Thoracic aorta (tissue), 2 donors: Measurements from ENCODE around the gene PARD3. TPM values are rescaled to one million over a fixed set of nuclear protein-coding genes. Genes with fewer than 3 reads are reported as not detected.

Experiments used
- ATAC-seq: fragments of 150-250 bp; one replicate; pipeline ENCODE4 v1.8.0; 2017; ENCODE audit warnings: low read depth; ENCODE audit not compliant: insufficient number of reproducible peaks, low FRiP score
- DNase-seq: peaks from one replicate; pipeline ENCODE4 v3.0.0-alpha.2; 2020; ENCODE audit warnings: low spot score
- H3K27ac ChIP-seq, 2 donors: fragments of 200-600 bp; sonication (generic); 1 replicate in 1 of 2; 2 replicates in 1 of 2; pipeline ENCODE4 v1.5.1; 2016; ENCODE audit warnings: mild to moderate bottlenecking in 2 of 2, moderate library complexity in 2 of 2
- H3K27me3 ChIP-seq: fragments of 200-600 bp; sonication (generic); replicated peaks from 2 replicates; pipeline ENCODE4 v1.6.0; 2016; ENCODE audit warnings: mild to moderate bottlenecking; ENCODE audit not compliant: insufficient read depth
- H3K36me3 ChIP-seq: fragments of 200-600 bp; sonication (generic); one replicate; pipeline ENCODE4 v1.5.1; 2016
- H3K4me1 ChIP-seq, 2 donors: fragments of 200-600 bp; sonication (generic); 1 replicate in 1 of 2; 2 replicates in 1 of 2; pipeline versions ENCODE4 v1.5.1 to v1.6.0; 2016; ENCODE audit warnings: low read depth in 2 of 2, mild to moderate bottlenecking in 1 of 2; ENCODE audit not compliant: control insufficient read depth in 1 of 2
- H3K4me3 ChIP-seq: fragments of 200-600 bp; sonication (generic); 2 replicates; pipeline ENCODE4 v1.5.1; 2016; ENCODE audit warnings: mild to moderate bottlenecking
- H3K9me3 ChIP-seq: fragments of 200-600 bp; sonication (generic); 2 replicates; pipeline ENCODE4 v1.5.1; 2016
- CTCF ChIP-seq: fragments of 200-600 bp; sonication (generic); IDR thresholded peaks from one replicate; pipeline ENCODE4 v1.5.1; 2019; ENCODE audit warnings: antibody characterized with exemption
- total RNA-seq, 2 donors: library from RNA; depleted of rRNA; stranded (reverse); fragments of >200 nt; gene quantifications; one replicate each; pipeline versions ENCODE4 v1.1.0 to v1.2.3, GENCODE V29; 2016

Gene PARD3
- total RNA-seq, 2 donors from 2014 or later: 16.7 to 34.5 TPM

- H3K27me3 ChIP-seq: no peaks in the 10 kb centered on the region
- no peak for TF ChIP-seq CTCF
- no peaks in the 10 kb centered on the region for H3K36me3 ChIP-seq
- no peaks in the 10 kb centered on the region for H3K4me1 ChIP-seq
- no peaks in the 10 kb centered on the region for H3K9me3 ChIP-seq
- ATAC-seq (no peak), DNase-seq (no peak)
- H3K4me3 ChIP-seq: no peak overlapping the region
- H3K27ac ChIP-seq: no peak overlapping the region
Observed at GRCh38 chr10:34495938-34496337, 319.2 kb downstream of the PARD3 start.

GRCh38 chr10:34494012-34494411 lies 321.1 kb downstream of the PARD3 start:
- no peak for DNase-seq
- Histone ChIP-seq H3K9me3 (no peaks in the 10 kb centered on the region), H3K4me1 (no peaks in the 10 kb centered on the region), H3K4me3 (no peak overlapping the region), H3K27me3 (no peaks in the 10 kb centered on the region), H3K36me3 (no peaks in the 10 kb centered on the region), H3K27ac (no peak overlapping the region)
- ATAC-seq: no peak
- TF ChIP-seq CTCF: no peak

GRCh38 chr10:34492081-34492480 lies 323.0 kb downstream of the PARD3 start:
- Histone ChIP-seq H3K27ac (no peak overlapping the region), H3K36me3 (no peaks in the 10 kb centered on the region), H3K27me3 (no peaks in the 10 kb centered on the region), H3K4me1 (no peaks in the 10 kb centered on the region), H3K4me3 (no peak overlapping the region), H3K9me3 (no peaks in the 10 kb centered on the region)
- TF ChIP-seq CTCF: no peak
- no peak for DNase-seq
- ATAC-seq: no peak

- ATAC-seq (no peak), DNase-seq (no peak)
- H3K4me3 ChIP-seq: no peak overlapping the region
- H3K27ac ChIP-seq: no peak overlapping the region
- H3K9me3 ChIP-seq: no peaks in the 10 kb centered on the region
- H3K4me1 ChIP-seq: no peaks in the 10 kb centered on the region
- H3K27me3 ChIP-seq: no peaks in the 10 kb centered on the region
- TF ChIP-seq CTCF: no peak
- H3K36me3 ChIP-seq: no peaks in the 10 kb centered on the region
Observed at GRCh38 chr10:34491678-34492077, 323.4 kb downstream of the PARD3 start.

GRCh38 chr10:34489973-34490745 lies 324.9 kb downstream of the PARD3 start:
- Histone ChIP-seq H3K4me3 (no peak overlapping the region), H3K36me3 (no peaks in the 10 kb centered on the region), H3K4me1 (no peaks in the 10 kb centered on the region), H3K27ac (no peak overlapping the region), H3K27me3 (no peaks in the 10 kb centered on the region), H3K9me3 (no peaks in the 10 kb centered on the region)
- DNase-seq: no peak
- no peak for ATAC-seq
- TF ChIP-seq CTCF: no peak
